AG04450 (cell line): Measurements from ENCODE around the gene FSCN2. TPM values are rescaled to one million over a fixed set of nuclear protein-coding genes. Genes with fewer than 3 reads are reported as not detected.

Experiments used
- CTCF ChIA-PET: fragments of 300-600, 350-600 bp; formaldehyde crosslinking; extraction: SDS; loops from one replicate; lab custom pipeline; 2022; ENCODE audit warnings: antibody characterized with exemption, inconsistent platforms; lab: Charles Lee
- POLR2A ChIA-PET: fragments of 350-600 bp; formaldehyde crosslinking; extraction: SDS; loops from one replicate; lab custom pipeline; 2021; ENCODE audit warnings: antibody characterized with exemption, inconsistent platforms; lab: Yijun Ruan, JAX
- DNase-seq: peaks from one replicate; pipeline ENCODE4 v3.0.0-alpha.2; 2011; ENCODE audit warnings: low read depth, low spot score
- H3K27ac ChIP-seq: one replicate; pipeline ENCODE4 v1.5.1; 2012; ENCODE audit warnings: low read depth, low read length, control low read depth
- H3K27me3 ChIP-seq: one replicate; pipeline ENCODE4 v1.6.0; 2012; ENCODE audit warnings: low read length; ENCODE audit not compliant: control insufficient read depth, insufficient read depth
- H3K4me3 ChIP-seq: 2 replicates; pipeline ENCODE4 v1.5.1; 2011; ENCODE audit warnings: mild to moderate bottlenecking, low read depth, low read length, control low read depth
- H3K9me3 ChIP-seq: 2 replicates; pipeline ENCODE4 v1.5.1; 2012; ENCODE audit warnings: low read length; ENCODE audit not compliant: control insufficient read depth, insufficient read depth
- CTCF ChIP-seq: IDR thresholded peaks from 2 replicates; pipeline ENCODE4 v1.5.1; 2011; ENCODE audit warnings: low read depth, low read length, control low read depth, inconsistent platforms
- polyA plus RNA-seq: library from polyadenylated mRNA; depleted of rRNA; stranded (reverse); fragments of >200 nt; gene quantifications from 2 replicates; pipeline ENCODE4 v1.2.3, GENCODE V29; 2011

FSCN2 gene
- polyA plus RNA-seq, 1 experiment = 0.26 TPM

- POLR2A ChIA-PET = interaction anchor here (0.6 kb wide), 1 partner anchor 13 kb away, joined by 5 read pairs; no protein-coding TSS in a partner anchor
- Histone ChIP-seq H3K4me3 (no peak overlapping the region), H3K9me3 (no peaks in the 10 kb centered on the region; the same call in 1 of the 2 replicates), H3K27ac (no peak overlapping the region), H3K27me3 (peaks cover 16% of the 10 kb centered on the region)
- no peak for DNase-seq
- TF ChIP-seq CTCF = no peak
- CTCF ChIA-PET = no interaction called here
Measured at GRCh38 chr17:81491761-81492160, 36.4 kb upstream of the FSCN2 start.

GRCh38 chr17:81492202-81492601 is 36.0 kb upstream of the FSCN2 start:
- CTCF ChIA-PET = no interaction called here
- TF ChIP-seq CTCF = no peak

DNA sequence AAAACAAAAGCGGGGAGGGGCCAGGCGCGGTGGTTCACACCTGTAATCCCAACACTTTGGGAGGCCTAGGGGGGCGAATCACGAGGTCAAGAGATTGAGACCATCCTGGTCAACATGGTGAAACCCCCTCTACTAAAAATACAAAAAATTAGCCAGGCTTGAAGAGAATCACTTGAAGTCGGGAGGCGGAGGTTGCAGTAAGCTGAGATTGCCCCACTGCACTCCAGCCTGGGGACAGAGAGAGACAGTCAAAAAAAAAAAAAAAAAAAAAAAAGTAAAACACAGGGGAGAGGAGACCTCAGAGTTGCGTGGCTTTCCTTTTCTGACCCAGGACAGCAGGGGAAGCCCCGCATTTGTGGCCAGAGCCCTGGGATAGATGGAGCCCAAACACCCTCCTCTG is 35.5 kb upstream of the FSCN2 start:
- no peak for DNase-seq
- no peak for TF ChIP-seq CTCF
- H3K27me3 ChIP-seq = peaks cover 16% of the 10 kb centered on the region
- no peaks in the 10 kb centered on the region; the same call in 1 of the 2 replicates for H3K9me3 ChIP-seq
- CTCF ChIA-PET = no interaction called here
- no peak overlapping the region for H3K27ac ChIP-seq
- no peak overlapping the region for H3K4me3 ChIP-seq
- POLR2A ChIA-PET = no interaction called here

More at GRCh38 chr17:81492202-81492601, 36.0 kb upstream of the FSCN2 start:
- H3K4me3 ChIP-seq = no peak overlapping the region
- no peak for DNase-seq
- H3K27ac ChIP-seq = no peak overlapping the region
- no peaks in the 10 kb centered on the region; the same call in 1 of the 2 replicates for H3K9me3 ChIP-seq
- POLR2A ChIA-PET = interaction anchor here (0.6 kb wide), 1 partner anchor 13 kb away, joined by 5 read pairs; no protein-coding TSS in a partner anchor
- peaks cover 16% of the 10 kb centered on the region for H3K27me3 ChIP-seq

GRCh38 chr17:81493198-81494038 is 34.8 kb upstream of the FSCN2 start:
- Histone ChIP-seq H3K4me3 (no peak overlapping the region), H3K27ac (no peak overlapping the region), H3K9me3 (no peaks in the 10 kb centered on the region; the same call in 1 of the 2 replicates), H3K27me3 (peaks cover 16% of the 10 kb centered on the region)
- TF ChIP-seq CTCF = no peak
- DNase-seq = no peak
- ChIA-PET CTCF (no interaction called here), POLR2A (interaction anchor here (0.6 to 1.1 kb wide), 2 partner anchors 15 to 94 kb away, joined by 5 to 8 read pairs; no protein-coding TSS in a partner anchor)
